ENCODE results near the gene DLEC1. TPM values are rescaled to one million over a fixed set of nuclear protein-coding genes. Genes with fewer than 3 reads are reported as not detected.

The DLEC1 gene
- total RNA-seq, 4 donors from 2014 or later = 0.20 to 4.1 (median 1.4) TPM

DNA sequence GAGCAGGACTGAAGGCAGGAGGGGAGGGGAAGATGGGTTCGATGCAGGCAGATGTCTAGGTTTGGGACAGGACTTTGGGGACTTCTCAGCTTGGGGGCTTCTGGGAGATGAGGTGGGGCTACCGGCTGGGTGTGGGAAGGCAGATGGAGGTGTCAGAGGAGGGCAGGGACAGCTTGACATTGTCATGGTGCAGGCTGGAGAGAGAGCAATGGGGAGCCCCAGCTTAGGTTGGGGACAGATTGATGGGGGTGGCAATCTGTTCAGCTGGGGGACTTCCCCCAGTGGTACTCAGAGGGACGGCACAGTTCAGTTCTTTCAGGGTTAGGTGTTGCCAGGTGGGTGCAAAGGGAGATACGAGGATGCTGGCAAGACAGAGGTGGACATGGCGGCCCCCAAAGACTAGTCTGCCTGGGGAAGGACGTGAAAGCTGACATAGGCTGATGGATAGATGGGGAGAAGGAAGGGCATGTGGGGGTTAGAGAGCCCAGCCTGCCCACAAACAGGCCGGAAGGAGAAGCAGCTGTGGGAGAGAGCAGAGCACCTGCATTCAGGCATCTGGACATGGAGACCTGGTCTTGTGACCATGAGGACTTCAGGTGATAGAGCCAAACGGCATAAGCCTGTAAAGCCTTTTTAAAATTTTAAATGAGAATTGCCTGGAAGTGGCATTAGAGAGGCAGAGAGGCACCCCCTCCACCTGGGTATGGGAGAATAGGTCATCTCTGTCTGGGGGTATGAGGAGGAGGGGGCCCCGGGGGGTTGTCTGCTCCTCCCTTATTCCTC, 76.8 kb downstream of the DLEC1 start:
- intact Hi-C loops (cut with DNase I; ENCODE audit: low total_unique reads) = no loop called here
- no peaks in the 10 kb centered on the region for H3K27me3 ChIP-seq
- in situ Hi-C loops (cut with MboI; ENCODE audit: low pct_ligation_motif_present in 1 of 4, low pct_unique_long_range_greater_than_20kb in 1 of 4, low sequenced_read_pairs in 3 of 4) = loop anchor here in 1 of 4 donors (25.0 kb wide), 1 partner anchor 371 kb away; the partner anchor contains the start of gene EXOG
- no peaks in the 10 kb centered on the region for H3K4me1 ChIP-seq
- DNase-seq = no peak
- TF ChIP-seq POLR2AphosphoS5 (IDR thresholded peaks at IDR 0.05) (no peak), POLR2A (IDR thresholded peaks at IDR 0.05) (no peak), EP300 (IDR thresholded peaks at IDR 0.05; ENCODE audit: low read depth) (no peak)
- TF ChIP-seq, protein P1, sequence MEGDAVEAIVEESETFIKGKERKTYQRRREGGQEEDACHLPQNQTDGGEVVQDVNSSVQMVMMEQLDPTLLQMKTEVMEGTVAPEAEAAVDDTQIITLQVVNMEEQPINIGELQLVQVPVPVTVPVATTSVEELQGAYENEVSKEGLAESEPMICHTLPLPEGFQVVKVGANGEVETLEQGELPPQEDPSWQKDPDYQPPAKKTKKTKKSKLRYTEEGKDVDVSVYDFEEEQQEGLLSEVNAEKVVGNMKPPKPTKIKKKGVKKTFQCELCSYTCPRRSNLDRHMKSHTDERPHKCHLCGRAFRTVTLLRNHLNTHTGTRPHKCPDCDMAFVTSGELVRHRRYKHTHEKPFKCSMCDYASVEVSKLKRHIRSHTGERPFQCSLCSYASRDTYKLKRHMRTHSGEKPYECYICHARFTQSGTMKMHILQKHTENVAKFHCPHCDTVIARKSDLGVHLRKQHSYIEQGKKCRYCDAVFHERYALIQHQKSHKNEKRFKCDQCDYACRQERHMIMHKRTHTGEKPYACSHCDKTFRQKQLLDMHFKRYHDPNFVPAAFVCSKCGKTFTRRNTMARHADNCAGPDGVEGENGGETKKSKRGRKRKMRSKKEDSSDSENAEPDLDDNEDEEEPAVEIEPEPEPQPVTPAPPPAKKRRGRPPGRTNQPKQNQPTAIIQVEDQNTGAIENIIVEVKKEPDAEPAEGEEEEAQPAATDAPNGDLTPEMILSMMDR (IDR thresholded peaks at IDR 0.05) = no peak
- WGBS, 2 donors (ENCODE audit: low coverage in 1 of 2) = 60 to 62% methylated on average over 3 to 9 of the region's 9 CpGs
- no peaks in the 10 kb centered on the region for H3K9me3 ChIP-seq
- H3K4me3 ChIP-seq = no peak overlapping the region
- H3K36me3 ChIP-seq = peaks cover 0 to 3% (median 0%) of the 10 kb centered on the region in 4 donors
- H3K27ac ChIP-seq = no peak overlapping the region

DNA sequence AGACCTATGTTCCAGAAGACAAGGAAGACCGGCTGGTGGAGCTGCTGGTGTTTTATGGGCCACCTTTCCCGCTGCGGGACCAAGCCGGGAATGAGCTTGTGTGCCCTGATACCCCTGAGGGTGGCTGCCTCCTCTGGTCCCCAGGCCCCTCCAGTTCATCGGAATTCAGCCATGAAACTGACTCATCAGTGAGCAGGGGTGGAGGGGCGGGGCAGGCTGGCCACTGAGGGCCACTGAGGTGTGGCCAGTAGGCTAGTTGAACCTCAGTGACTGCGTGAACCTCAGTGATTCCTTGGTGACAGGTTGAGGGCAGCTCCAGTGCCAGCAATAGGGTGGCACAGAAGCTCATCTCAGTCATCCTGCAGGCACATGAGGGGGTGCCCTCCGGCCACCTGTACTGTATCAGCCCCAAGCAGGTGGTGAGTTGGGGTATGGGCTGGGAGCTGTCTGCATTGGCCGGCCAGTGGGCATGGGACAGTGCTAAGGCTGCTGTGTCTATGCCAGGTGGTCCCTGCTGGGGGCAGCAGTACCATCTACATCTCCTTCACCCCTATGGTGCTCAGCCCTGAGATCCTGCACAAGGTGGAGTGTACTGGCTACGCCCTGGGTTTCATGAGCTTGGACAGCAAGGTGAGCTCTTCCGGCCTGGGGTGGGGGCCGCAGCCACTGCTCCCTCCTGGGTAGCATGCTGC, 77.6 kb downstream of the DLEC1 start:
- Histone ChIP-seq H3K9me3 (no peaks in the 10 kb centered on the region), H3K36me3 (peaks cover 0 to 11% (median 3%) of the 10 kb centered on the region in 4 donors), H3K4me1 (no peaks in the 10 kb centered on the region), H3K27ac (no peak overlapping the region), H3K4me3 (no peak overlapping the region), H3K27me3 (no peaks in the 10 kb centered on the region)
- 69% methylated on average over 9 of the region's 12 CpGs; no CpG with 5 or more reads in 1 of the 2 donors for WGBS, 2 donors (ENCODE audit: low coverage in 1 of 2)
- no peak for TF ChIP-seq POLR2A (IDR thresholded peaks at IDR 0.05)
- peak; percentile 35 for DNase-seq
- in situ Hi-C loops (cut with MboI; ENCODE audit: low pct_ligation_motif_present in 1 of 4, low pct_unique_long_range_greater_than_20kb in 1 of 4, low sequenced_read_pairs in 3 of 4) (loop anchor here in 1 of 4 donors (25.0 kb wide), 1 partner anchor 371 kb away; the partner anchor contains the start of gene EXOG), intact Hi-C loops (cut with DNase I; ENCODE audit: low total_unique reads) (no loop called here)

GRCh38 chr3:38117163-38117716, 78.2 kb downstream of the DLEC1 start:
- DNase-seq = peak; percentile 26
- WGBS, 2 donors (ENCODE audit: low coverage in 1 of 2) = 75% methylated on average over 10 of the region's 10 CpGs; no CpG with 5 or more reads in 1 of the 2 donors
- peaks cover 0 to 14% (median 6%) of the 10 kb centered on the region in 4 donors for H3K36me3 ChIP-seq

DNA sequence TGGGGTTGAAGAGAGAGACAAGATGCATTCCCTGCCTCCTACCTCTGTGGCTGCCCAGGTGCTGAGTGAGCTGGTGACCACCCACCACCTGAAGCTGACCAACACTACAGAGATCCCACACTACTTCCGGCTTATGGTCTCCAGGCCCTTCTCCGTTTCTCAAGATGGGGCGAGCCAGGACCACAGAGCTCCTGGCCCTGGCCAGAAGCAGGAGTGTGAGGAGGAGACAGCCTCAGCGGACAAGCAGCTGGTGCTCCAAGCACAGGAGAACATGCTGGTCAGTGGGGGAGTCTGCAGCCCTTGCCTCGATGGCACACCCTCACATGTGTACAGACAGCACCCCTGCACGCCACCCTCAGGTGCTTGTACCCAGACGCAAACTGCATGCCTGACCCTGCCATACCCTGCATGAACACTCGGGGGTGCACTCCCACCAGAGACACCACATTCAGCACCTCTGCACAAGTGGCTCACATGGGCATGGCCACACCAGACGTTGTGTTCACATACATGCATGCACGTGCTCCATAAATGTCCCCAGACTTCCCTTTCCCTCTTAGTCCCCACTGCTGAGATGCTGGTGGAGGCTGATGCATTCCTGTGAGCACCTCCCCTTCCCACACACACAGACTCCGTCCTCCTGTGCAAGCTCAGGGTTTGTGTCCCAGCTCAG, 78.9 kb downstream of the DLEC1 start:
- H3K36me3 ChIP-seq = peaks cover 0 to 21% (median 9%) of the 10 kb centered on the region in 4 donors
- 51% methylated on average over 10 of the region's 11 CpGs; no CpG with 5 or more reads in 1 of the 2 donors for WGBS, 2 donors (ENCODE audit: low coverage in 1 of 2)
- in situ Hi-C loops (cut with MboI; ENCODE audit: low pct_ligation_motif_present in 1 of 4, low pct_unique_long_range_greater_than_20kb in 1 of 4, low sequenced_read_pairs in 3 of 4) = loop anchor here in 1 of 4 donors (25.0 kb wide), 1 partner anchor 369 kb away; the partner anchor contains the start of gene EXOG
- no peaks in the 10 kb centered on the region for H3K27me3 ChIP-seq
- H3K9me3 ChIP-seq = no peaks in the 10 kb centered on the region
- no peaks in the 10 kb centered on the region for H3K4me1 ChIP-seq
- no peak overlapping the region for H3K4me3 ChIP-seq
- TF ChIP-seq, protein P1 (IDR thresholded peaks at IDR 0.05) = peak; percentile 62 to 89 (median 75)
- TF ChIP-seq POLR2AphosphoS5 (IDR thresholded peaks at IDR 0.05) (peak in 1 of 3 donors; percentile 49), POLR2A (IDR thresholded peaks at IDR 0.05) (peak; percentile 19), EP300 (IDR thresholded peaks at IDR 0.05; ENCODE audit: low read depth) (no peak)
- intact Hi-C loops (cut with DNase I; ENCODE audit: low total_unique reads) = no loop called here
- H3K27ac ChIP-seq = no peak overlapping the region
- peak; percentile 76 for DNase-seq

More at GRCh38 chr3:38117163-38117716, 78.2 kb downstream of the DLEC1 start:
- intact Hi-C loops (cut with DNase I; ENCODE audit: low total_unique reads) (no loop called here), in situ Hi-C loops (cut with MboI; ENCODE audit: low pct_ligation_motif_present in 1 of 4, low pct_unique_long_range_greater_than_20kb in 1 of 4, low sequenced_read_pairs in 3 of 4) (loop anchor here in 1 of 4 donors (25.0 kb wide), 1 partner anchor 370 kb away; the partner anchor contains the start of gene EXOG)
- Histone ChIP-seq H3K27me3 (no peaks in the 10 kb centered on the region), H3K9me3 (no peaks in the 10 kb centered on the region), H3K4me1 (no peaks in the 10 kb centered on the region), H3K27ac (no peak overlapping the region), H3K4me3 (no peak overlapping the region)
- TF ChIP-seq POLR2AphosphoS5 (IDR thresholded peaks at IDR 0.05) (no peak), POLR2A (IDR thresholded peaks at IDR 0.05) (no peak), EP300 (IDR thresholded peaks at IDR 0.05; ENCODE audit: low read depth) (no peak)
- TF ChIP-seq, protein P1 (IDR thresholded peaks at IDR 0.05) = no peak
